Ovary (tissue), 9 donors: ENCODE data around the gene ALPK1. TPM values are rescaled to one million over a fixed set of nuclear protein-coding genes. Genes with fewer than 3 reads are reported as not detected.

Experiments
- DNase-seq, 5 donors: peaks; one replicate each; pipeline ENCODE4 v3.0.0-alpha.2; 2019 to 2020
- H3K27ac ChIP-seq, 2 donors: fragments of 200-600 bp; one replicate each; pipeline versions ENCODE4 v1.5.1 to v1.8.0; 2019 to 2022
- H3K27me3 ChIP-seq: fragments of 200-600 bp; one replicate; pipeline ENCODE4 v1.8.0; 2022
- H3K36me3 ChIP-seq: fragments of 200-600 bp; sonication (generic); one replicate; pipeline ENCODE4 v1.5.1; 2019
- H3K4me1 ChIP-seq: one replicate; pipeline ENCODE4 v1.8.1; 2013; ENCODE audit warnings: mild to moderate bottlenecking, moderate library complexity; ENCODE audit not compliant: insufficient read depth
- H3K4me3 ChIP-seq: fragments of 200-600 bp; sonication (generic); one replicate; pipeline ENCODE4 v1.5.1; 2017
- H3K9me3 ChIP-seq, 2 donors: fragments of 200-600 bp in 1 of 2; sonication (generic) in 1 of 2; one replicate each; pipeline versions ENCODE4 v1.5.1 to v1.8.1; 2013 to 2019; ENCODE audit warnings: mild to moderate bottlenecking in 1 of 2, moderate library complexity in 1 of 2
- EP300 ChIP-seq: sonication (generic); formaldehyde crosslinking; IDR thresholded peaks from one replicate; pipeline ENCODE4 v1.6.1; 2017; ENCODE audit warnings: antibody characterized with exemption
- POLR2A ChIP-seq: fragments of 450-650 bp; IDR thresholded peaks from one replicate; pipeline ENCODE4 v1.6.1; 2017; ENCODE audit warnings: antibody characterized with exemption, mild to moderate bottlenecking, moderate library complexity
- WGBS, 3 donors: extraction: QIAGEN DNeasy Blood & Tissue Kit in 1 of 3; methylation state at CpG; one replicate each; pipeline versions ENCODE4 v1.1.5 to v1.1.7; 2013 to 2017; 5-methylcytosine and 5-hydroxymethylcytosine counted together
- intact Hi-C, 4 donors: fragments of 100-400 bp; cut with DNase I; formaldehyde crosslinking; loops; one replicate each; pipeline versions ENCODE4 v1.11.0 to v1.15.1; 2022 to 2023
- polyA plus RNA-seq, 2 donors: library from polyadenylated mRNA; stranded (reverse); fragments of 200-250 nt in 1 of 2; fragments of 350-450 nt in 1 of 2; fragmentation: Illumina TruSeq in 1 of 2; extraction: RNeasy Lipid Tissue Mini Kit (QIAGEN cat#74804) in 1 of 2; gene quantifications; one replicate each; pipeline ENCODE4 v1.2.3, GENCODE V29; 2013 to 2014
- total RNA-seq, 7 donors: library from RNA; depleted of rRNA in 2 of 7; stranded (reverse); fragments of >200 nt in 2 of 7; fragmentation: NEBNext Ultra II Directional in 3 of 7; extraction: Animal tissue kit (Norgen Biotek cat#: 25700) in 3 of 7; gene quantifications; one replicate each; pipeline versions ENCODE4 v1.1.0 to v1.2.4, GENCODE V29; 2016 to 2023
- TF ChIP-seq, protein P1 (sequence below), 3 donors: fragments of 450-650 bp in 2 of 3; fragments of 200-600 bp in 1 of 3; IDR thresholded peaks; one replicate each; pipeline versions ENCODE4 v1.5.1 to v1.8.0; 2016 to 2022; ENCODE audit warnings: antibody characterized with exemption in 3 of 3, mild to moderate bottlenecking in 1 of 3
- donor health status: DM: no; HTN: no; CAD: no; lungs with moderate emphysema.
- donor health status: DM: no; HTN: no; CAD: no.
- donor health status: Bipolar disorder and iron deficiency.
- donor health status: DM: yes; HTN: yes; CAD: no.
- donor health status: DM: no; HTN: no; CAD: no.
- donor health status: DM: yes; HTN: yes; CAD: no.

Gene ALPK1
- total and polyA plus RNA-seq, 9 donors = 6.8 to 33.6 (median 21.3) TPM

DNA sequence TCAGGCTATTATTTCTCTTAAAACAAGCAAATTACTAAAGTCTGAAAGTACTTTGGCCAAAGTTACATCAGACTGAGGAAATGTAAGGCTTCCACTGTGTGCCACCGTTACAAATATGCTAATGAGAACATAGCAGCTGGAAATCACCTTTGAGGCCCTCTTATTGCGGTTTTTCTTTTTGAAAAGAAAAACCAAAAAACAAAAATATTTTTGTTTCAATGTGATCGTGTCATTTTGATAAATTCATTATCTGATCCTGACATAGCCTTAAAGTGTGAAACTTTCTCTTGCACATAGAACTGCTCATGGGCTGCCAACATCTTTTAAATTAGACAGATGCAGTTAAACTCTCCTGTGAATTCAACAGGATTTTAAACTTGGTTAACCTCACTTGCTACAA is 8.7 kb upstream of the ALPK1 start:
- TF ChIP-seq, protein P1, sequence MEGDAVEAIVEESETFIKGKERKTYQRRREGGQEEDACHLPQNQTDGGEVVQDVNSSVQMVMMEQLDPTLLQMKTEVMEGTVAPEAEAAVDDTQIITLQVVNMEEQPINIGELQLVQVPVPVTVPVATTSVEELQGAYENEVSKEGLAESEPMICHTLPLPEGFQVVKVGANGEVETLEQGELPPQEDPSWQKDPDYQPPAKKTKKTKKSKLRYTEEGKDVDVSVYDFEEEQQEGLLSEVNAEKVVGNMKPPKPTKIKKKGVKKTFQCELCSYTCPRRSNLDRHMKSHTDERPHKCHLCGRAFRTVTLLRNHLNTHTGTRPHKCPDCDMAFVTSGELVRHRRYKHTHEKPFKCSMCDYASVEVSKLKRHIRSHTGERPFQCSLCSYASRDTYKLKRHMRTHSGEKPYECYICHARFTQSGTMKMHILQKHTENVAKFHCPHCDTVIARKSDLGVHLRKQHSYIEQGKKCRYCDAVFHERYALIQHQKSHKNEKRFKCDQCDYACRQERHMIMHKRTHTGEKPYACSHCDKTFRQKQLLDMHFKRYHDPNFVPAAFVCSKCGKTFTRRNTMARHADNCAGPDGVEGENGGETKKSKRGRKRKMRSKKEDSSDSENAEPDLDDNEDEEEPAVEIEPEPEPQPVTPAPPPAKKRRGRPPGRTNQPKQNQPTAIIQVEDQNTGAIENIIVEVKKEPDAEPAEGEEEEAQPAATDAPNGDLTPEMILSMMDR (IDR thresholded peaks at IDR 0.05) = no peak
- TF ChIP-seq EP300 = no peak
- TF ChIP-seq POLR2A = no peak
- WGBS, 3 donors = 80 to 86% (median 83%) methylated on average over 3 of the region's 3 CpGs
- intact Hi-C loops = no loop called here
- no peak for DNase-seq
- H3K27ac ChIP-seq = no peak overlapping the region
- peaks cover 6% of the 10 kb centered on the region for H3K4me1 ChIP-seq
- H3K27me3 ChIP-seq = no peaks in the 10 kb centered on the region
- no peak overlapping the region for H3K4me3 ChIP-seq
- H3K36me3 ChIP-seq = no peaks in the 10 kb centered on the region
- H3K9me3 ChIP-seq = no peaks in the 10 kb centered on the region

DNA sequence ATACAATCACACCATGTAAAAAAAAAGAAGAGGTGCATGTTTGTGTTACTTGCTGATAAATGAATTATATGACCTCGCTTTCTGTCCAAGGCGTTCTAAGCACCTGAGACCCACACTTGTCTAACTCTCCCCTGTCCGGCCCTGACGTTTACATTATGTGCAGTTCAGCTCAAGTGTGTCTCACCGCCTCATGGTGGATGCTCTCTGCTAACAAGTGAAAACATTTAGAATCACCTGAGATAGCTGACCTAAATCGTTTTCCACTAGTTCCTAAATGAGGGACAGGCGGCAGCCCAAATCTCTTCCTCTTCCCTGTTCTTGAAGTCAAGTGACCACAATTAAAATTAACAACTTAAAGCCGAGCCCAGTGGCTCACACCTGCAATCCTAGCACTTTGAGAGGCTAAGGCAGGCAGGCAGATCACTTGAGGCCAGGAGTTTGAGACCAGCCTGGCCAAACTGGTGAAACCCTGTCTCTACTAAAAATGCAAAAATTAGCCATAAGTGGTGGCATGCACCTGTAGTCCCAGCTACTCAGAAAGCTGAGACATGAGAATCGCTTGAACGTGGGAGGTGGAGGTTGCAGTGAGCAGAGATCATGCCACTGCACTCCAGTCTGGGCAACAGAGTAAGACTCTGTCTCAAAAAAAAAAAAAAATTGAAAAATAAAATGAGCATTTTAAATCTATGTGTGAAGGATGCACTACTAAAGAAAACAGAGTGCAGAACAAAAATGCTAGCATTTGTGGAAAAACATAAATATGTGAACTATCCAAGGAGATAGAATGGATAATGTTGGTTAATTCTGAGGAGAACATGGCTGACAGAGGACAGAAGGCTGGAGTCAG is 7.5 kb upstream of the ALPK1 start:
- no peak for DNase-seq
- no peak overlapping the region for H3K4me3 ChIP-seq
- TF ChIP-seq EP300 = no peak
- TF ChIP-seq, protein P1 (IDR thresholded peaks at IDR 0.05) = no peak
- no peak for TF ChIP-seq POLR2A
- intact Hi-C loops = no loop called here
- WGBS, 3 donors = 85 to 87% (median 86%) methylated on average over 10 of the region's 10 CpGs
- no peaks in the 10 kb centered on the region for H3K27me3 ChIP-seq
- H3K9me3 ChIP-seq = no peaks in the 10 kb centered on the region
- no peak overlapping the region for H3K27ac ChIP-seq
- H3K36me3 ChIP-seq = no peaks in the 10 kb centered on the region
- H3K4me1 ChIP-seq = peaks cover 3% of the 10 kb centered on the region

DNA sequence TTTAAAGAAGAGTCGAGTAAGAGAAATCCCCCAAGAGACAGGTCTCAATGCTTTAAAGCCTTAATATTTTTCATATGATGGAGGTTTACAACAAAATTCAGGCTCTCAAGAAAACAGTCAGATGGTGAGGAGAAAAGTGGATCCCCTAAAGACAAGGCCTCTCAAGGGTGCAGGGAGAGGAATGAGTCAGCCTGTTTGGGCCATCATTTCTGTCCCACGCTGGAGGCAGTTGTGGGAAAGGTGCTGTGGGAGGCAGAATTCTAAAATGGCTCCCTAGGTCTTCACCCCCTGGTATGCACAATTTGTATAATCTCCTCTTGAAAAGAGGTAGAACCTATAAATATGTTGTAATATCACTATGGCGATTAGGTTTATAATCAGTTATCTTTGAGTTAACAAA is 6.8 kb upstream of the ALPK1 start:
- no peaks in the 10 kb centered on the region for H3K36me3 ChIP-seq
- WGBS, 3 donors = 77 to 78% (median 77%) methylated on average over 3 of the region's 3 CpGs
- H3K4me1 ChIP-seq = peaks cover 3% of the 10 kb centered on the region
- intact Hi-C loops = no loop called here
- no peak overlapping the region for H3K27ac ChIP-seq
- H3K9me3 ChIP-seq = no peaks in the 10 kb centered on the region
- no peaks in the 10 kb centered on the region for H3K27me3 ChIP-seq
- no peak for DNase-seq
- no peak overlapping the region for H3K4me3 ChIP-seq
- TF ChIP-seq EP300 (no peak), POLR2A (no peak)
- TF ChIP-seq, protein P1 (IDR thresholded peaks at IDR 0.05) = no peak

DNA sequence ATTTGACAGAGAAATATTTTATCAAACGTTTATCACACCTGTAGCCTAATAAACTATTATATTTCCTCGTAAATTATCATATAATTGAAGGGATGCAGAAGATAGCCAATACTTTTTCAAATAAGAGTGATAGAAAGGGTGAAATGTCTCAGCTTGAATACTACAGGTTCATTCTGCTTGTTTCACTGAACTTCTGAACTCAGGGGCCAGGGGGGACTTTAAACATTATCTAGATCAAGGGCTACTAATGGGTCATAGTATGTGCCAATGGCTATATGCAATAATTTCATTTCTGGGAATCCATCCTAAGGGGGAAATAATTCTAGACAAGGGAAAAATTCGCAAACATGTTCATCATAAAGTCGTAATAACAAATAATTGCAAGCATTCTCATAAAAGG is 2.6 kb downstream of the ALPK1 start:
- Histone ChIP-seq H3K4me1 (no peaks in the 10 kb centered on the region), H3K9me3 (no peaks in the 10 kb centered on the region), H3K27ac (no peak overlapping the region), H3K27me3 (no peaks in the 10 kb centered on the region), H3K36me3 (no peaks in the 10 kb centered on the region), H3K4me3 (no peak overlapping the region)
- no peak for DNase-seq
- 84 to 90% (median 86%) methylated on average over 4 of the region's 4 CpGs for WGBS, 3 donors
- TF ChIP-seq, protein P1 (IDR thresholded peaks at IDR 0.05) = no peak
- TF ChIP-seq EP300 = no peak
- TF ChIP-seq POLR2A = no peak
- intact Hi-C loops = no loop called here
